NCI-H748 (cell line): ENCODE results near the gene PGBD5.

ENCODE experiments used
- DNase-seq: peaks from one replicate; lab custom pipeline; 2025; ENCODE audit not compliant: unreplicated experiment; lab: John Stamatoyannopoulos, UW

Gene PGBD5

DNA sequence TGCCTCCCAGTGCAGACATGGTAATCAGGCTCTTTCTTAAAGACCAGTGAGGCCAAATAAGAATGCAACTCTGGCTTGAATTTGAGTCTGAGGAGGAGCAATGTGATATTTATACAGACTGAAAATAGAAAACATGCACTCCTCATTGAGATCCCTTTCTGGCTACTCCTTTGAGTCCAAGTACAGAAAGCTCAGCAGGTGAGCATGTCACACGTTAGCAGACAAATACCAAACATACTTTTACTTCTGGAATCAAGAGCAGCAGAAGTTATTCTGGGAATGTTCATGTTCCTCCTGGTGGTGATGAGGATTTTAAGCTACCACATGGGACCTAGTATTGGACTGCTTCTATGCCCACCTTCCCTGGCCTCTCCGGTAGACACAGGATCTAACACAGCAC is 48.3 kb downstream of the PGBD5 start:
- DNase-seq: no peak

DNA sequence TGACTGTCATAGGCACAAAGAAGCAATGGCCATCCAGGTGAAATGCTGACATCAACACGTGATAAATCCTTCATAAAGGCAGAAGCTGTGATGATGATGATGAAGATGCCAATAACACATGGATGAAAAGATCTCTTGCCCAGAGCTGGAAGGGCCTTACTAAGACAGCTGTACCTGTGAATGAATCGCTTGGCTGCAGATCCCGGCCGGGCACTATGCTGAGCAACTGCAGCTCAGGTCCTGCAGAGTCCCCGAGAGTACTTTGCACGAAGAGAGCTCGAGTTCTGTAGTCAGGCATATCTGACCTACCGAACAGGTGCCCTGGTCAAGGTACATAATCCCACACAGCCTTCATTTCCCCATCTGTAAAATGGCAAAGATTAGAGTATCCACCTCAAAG is 48.8 kb downstream of the PGBD5 start:
- DNase-seq: no peak

DNA sequence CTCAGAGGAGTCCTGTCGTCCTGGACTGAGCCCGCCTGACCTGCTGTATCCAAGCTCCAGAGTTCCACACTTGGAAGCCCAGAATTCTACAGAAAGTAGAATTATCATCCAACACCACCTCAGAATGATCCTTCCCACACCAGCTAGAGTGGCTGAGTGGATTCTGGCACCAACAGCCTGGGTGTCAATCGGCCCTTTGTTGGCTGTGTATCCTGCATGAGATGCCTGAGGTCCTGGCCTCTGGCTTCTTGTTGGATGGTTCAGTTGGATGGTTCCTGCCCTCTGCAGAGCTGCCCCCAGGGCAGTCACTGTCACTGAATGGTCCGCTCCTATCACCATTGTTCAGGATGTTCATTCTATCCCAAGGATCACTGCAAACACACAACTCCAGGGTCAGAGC is 49.8 kb downstream of the PGBD5 start:
- no peak for DNase-seq

DNA sequence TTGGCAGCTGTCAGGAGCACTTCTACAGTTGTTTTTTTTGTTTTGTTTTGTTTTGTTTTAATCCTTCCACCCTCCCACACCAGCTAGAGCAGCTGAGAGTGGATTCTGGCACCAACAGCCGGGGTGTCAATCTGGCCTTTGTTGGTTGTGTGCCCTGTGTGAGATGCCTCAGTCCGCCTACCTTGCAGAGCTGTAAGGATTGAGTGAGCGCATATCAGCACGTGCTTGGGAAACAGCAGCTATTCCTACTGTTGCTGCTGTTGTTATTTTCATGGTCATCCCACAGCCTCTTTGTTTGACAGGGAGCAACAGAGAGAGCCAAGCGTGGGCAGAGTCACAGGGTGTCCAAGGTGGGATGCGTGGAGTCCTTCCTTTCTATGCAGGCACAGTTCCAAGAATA is 50.4 kb downstream of the PGBD5 start:
- no peak for DNase-seq

DNA sequence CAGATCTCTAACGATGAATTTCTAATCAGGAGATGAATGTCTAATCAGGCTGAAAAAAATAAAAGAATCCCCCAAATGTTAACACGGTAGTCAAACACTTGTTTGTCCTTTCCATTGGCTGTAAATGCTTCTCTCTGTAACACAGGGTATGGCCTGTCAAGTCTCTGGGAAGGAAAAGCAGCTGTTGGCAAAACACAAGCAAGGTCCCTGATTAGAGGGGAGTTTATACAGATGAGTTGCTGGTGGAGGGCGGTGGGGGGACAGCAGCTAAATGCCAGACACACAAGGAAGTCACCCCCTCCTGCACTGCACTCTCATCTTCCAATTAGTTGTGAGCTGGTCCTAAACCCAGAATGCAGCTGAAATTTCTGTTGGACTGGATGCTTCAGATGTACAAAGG is 51.0 kb downstream of the PGBD5 start:
- no peak for DNase-seq

DNA sequence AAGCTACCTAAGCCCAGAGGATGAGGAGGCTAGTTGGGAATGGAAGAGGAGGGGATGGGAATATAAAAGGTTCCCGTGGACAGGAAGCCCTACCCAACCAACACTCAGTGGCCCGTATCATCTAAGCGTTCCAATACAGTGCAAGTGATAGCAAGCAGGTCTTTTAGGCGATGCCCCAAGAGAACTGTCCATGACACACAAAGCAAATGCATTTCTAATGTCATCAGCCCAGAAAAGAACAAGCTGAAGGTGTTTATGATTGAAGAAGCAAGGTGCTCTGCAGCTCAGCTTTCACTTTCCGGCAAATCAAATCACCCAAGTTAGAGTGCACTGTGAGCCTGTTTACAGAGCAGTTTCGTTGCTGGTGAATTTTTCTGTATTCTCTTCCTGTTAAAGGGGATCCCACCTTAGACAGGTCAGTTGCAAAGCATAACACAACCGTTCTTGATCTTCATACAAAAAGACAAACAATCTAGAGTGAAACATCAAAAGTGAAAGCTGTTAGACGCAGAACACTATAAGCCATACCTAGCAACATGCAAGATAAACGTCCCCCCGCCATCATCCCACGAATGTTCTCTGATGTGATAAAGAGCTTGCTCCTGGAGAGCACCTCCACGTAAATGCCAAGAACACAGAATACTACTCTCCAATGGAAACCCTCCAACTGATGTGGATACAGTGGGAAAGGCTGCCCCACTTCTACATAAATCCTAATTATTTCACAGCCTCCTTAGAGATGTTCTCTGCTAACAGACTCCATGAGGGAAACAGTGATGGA is 54.0 kb downstream of the PGBD5 start:
- DNase-seq: no peak

DNA sequence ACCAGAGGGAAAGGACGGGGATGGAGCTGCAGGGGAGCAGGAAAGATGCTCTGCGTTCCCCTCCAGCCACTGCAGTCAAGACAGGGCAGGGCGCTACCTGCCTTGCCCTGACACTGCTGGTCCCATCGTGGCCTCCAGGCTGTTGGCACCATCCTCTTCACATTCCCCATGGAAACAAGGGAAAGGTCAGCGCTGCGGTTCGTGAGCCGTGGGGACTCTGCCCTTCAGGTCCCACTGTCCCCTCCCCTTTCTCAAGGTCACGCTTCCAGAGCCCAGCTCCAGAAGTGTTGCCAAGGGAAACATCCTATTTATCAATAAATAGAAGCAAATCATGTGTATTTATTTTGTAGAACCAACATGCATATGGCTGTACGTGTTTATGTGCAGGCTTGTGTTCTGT is 56.0 kb downstream of the PGBD5 start:
- DNase-seq: no peak

DNA sequence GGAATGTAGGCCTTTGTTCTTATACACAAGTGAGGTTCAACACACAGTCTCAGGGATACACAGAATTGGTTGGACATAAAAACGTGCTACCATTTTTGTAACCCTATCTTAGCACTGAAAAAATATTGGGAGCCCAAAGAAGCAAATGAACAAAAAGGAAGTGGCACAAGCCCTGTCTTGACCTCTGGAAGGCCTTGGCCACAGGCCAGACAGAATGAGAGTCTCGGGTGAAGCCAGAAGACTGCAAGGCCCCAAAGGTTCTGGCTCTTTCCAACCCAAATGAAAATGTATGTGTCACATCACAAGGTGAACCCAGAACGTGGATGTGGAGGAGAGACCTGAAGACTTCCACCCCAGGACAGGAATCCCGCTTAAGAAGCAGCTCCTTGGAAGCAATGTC is 57.3 kb downstream of the PGBD5 start:
- DNase-seq: no peak

DNA sequence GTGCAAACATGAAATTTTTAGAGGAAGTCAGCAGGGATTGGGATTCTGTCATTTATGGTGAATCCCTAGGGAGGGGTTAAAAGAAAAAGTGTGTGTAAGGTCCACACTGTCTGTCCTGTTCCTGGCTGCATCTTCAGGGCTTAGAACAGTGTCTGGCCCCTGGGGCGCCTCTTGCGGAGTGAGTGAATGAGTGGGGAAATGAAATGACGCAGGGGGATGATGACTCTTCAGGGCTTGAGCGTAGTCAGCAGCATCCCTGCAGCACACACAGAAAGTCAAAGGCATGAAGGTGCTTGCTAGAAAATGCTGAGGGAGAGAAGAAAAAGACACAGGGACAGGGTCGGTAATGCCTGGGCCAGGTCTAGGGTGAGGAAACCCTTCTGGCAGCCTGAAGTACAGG is 57.8 kb downstream of the PGBD5 start:
- no peak for DNase-seq

DNA sequence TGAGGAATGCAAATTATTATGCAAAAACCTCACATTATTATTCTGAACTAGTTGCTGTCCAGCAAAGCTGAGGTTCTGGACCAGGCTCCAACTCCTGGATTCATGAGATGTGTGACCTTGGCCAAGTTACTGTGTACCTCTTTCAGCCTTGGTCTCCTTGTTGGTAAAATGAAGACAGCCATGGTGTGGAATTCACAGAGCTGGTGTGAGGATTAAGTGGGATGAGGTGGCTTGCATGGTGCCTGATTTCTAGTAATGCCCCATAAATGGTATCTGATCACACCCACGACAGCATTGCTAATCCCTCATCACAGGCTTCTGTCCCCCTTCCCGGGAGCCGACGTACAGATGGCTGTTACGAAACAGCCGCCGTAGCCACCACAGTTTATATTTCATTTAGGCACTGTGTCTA is 59.6 kb downstream of the PGBD5 start:
- DNase-seq: no peak

DNA sequence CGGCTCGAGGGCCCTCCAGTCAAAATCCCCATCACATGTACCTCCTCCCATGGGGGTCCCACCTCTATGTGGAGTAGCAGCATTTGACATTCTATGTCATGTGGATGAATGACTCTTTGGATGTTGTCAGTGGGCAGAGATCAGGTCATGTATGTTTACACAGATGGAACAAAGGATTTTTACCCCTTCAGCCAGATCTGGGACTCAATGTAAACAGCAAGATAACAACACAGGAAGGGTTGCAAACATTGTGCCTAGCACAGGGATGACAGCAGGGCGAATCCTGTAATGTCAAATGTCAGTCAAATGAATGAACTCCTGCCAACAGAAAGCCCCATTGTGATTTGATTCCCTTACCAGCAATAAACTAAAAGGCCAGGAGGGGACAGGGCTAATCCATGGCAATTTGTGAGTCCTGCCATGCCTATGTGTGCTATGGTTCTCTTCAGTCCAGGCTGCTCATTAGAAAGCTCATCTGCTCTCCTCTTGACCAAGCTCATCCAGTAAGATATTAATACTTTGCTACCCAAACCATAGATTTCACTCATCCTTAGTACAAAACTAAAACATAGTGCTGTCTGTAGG is 60.3 kb downstream of the PGBD5 start:
- DNase-seq: no peak

DNA sequence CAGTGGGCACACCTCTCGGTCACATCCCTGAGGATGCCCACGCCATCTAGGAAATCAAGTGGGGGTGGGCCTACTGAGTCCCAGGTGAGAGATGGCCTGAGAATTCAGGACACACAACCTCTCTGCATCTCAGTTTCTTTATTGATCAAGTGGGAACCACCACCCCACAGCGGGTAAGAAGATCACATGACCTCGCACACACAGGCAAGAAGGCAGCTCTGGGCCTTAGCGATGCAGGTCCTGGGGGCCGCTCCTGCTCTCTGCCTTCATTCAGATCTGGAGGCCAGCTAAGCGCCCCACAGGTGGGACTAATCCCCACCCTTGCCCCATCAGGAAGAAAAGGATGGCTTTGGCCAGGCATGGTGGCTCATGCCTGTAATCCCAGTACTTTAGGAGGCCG is 63.2 kb downstream of the PGBD5 start:
- DNase-seq: no peak

DNA sequence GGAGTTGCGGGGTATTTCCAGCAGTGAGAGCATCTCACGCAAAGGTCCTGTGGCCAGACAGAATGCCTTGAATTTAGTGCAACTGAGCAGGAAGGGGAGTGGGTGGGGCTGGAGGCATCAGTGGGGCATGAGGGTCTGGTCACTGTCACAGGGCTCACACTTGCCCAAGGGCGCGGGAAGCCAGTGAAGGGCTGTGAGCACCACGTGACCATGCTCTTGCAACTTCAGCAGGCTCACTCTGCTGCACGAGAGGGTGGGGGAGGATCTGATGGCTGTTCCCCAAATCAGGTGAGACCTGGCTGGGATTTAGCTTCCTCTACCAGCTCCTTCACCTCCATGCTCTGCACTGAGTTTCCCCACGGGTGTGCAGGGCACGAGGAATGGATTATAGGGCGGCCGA is 64.2 kb downstream of the PGBD5 start:
- DNase-seq: no peak

DNA sequence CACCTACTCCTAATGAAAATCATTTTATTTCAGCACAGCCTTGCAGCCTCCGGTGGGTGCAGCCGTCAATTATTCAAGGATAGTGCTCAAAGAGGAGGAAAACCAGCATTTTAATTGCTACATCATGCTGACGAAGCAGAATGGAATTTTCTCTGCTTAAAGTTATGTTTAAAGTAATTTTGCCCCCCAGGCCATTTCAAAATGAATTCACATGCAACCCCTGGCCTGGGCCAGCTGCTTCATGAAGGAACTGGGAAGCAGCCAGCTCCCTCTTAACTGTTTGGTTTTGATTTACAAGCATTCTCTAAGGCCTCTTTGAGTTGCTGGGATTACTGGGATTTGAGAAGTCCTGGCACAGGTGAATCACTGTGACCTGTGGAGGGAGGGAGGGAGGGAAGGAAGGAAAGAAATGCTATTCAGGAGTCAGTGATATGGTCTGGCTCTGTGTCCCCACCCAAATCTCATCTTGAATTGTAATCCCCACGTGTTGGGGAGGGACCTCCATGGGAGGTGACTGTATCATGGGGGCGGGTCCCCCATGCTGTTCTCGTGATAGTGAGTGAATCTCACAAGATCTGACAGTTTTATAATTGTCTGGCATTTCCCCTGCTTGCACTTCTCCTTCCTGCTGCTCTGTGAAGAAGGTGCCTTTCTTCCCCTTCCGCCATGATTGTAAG is 66.0 kb downstream of the PGBD5 start:
- DNase-seq: no peak

DNA sequence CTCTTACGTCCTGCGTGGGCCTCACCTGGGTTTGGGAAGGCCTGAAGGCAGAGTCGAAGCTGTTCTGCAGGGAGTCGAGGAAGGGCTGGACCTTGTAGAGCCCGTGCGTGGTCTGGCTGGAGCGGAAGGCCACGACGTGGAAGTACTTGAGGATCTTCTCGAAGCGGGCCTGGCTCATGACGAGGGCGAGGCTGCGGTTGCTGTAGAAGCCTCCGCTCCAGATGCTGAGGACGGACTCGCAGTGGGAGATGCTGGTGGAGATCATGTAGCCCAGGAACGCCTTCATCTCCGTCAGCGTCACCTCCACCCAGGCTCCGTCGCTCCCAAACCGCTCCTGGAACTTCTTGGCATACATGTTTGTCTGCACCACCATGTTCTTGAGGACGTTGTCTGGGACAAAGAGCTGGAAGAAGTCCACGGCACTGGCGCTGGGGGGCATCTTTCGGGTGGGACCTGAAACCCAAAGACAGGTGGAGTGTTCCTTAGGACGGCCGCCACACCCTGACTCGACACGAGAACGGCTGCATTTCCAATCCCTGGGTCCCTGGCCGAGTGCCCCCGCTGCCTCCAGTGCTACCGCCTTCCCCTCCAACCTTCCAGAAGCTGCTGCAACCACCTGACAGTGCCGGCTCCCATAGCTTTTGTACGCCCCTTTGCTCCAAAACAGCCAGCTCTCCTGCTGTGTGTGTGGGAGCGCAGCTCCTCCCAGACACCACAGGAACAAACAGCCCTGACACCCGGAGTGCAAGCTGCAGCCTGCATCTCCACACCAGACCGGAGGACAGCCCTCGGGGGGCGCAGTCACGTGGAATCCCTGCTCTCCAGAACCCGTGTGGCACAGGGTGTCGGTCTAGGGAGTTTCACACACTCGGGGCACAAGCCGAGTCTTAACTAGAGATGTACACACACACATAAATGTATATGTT is 69.0 kb downstream of the PGBD5 start:
- DNase-seq: no peak

DNA sequence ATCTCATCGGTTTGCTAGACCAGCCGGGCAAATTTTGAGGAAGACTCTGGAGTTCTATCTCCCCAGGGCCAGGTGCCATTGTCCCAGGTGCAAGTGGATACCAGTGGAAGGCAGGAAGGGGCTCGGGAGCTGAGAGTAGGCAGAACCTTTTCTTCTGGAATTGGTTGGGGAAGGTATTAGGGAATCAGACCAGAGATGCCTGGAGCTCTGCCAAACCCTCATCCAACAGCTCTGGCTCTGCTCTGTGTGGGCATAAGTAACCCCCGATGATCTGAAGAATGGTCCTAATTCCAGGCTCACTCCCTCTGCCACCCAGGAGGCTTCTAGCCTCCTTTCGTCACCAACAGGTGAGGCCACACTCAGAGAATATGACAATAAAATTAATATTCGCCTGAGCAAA is 69.9 kb downstream of the PGBD5 start:
- no peak for DNase-seq

DNA sequence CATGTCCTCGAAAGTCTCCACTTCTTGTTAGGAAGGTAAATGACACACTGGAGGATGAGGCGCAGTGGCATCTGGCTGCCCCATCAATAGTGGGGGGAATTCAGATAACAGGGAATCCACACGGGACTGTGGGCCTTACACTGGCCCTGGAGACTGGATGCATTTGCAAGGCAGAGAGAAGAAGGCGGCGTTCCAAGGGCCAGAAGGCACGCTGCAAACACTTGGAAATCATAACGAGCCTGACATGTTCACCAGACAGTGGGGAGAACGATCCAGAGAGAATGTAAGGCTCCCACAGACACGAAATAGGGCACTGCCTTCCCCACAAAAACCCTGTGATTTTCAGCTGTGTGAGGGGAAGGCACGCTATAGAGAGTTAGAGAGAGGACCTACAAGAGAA is 70.5 kb downstream of the PGBD5 start:
- DNase-seq: no peak

DNA sequence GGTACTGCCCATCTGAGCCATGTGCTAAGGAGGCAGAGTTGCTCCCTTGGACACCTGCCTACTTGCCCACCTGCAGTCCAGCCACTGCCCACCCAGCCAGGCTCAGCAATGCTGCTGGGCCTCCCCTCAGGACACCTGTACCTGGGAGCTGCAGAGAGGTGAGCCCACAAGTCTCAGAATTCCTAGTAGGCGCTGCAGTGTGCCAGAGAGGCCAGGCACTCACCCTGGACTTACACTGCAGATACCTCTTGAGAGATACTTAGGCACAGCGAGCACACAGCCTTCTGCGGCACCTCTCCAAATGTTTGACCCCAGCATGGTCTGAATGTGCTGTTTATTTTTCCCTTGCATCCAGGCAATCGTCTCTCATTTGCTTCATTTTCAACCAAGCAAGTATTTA is 71.0 kb downstream of the PGBD5 start:
- DNase-seq: no peak

DNA sequence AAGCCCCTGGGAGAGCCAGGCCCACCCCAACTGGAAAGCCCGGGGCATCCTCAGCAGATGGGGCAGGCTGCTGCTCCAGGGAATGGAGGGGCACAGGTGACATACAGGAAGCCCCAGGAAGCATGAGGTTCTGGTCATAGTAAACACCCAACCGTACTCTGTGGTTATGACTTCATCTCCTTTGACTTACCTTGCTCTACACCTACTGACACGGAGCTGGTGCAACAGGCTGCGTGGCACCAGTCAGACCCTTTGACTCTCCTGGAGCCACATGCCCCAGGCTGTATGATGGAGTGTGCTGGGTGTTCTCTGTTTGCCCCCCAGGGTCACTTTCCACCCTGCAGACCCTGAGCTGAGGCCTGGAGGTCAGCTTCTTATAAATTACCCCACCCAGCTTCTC is 72.1 kb downstream of the PGBD5 start:
- no peak for DNase-seq

DNA sequence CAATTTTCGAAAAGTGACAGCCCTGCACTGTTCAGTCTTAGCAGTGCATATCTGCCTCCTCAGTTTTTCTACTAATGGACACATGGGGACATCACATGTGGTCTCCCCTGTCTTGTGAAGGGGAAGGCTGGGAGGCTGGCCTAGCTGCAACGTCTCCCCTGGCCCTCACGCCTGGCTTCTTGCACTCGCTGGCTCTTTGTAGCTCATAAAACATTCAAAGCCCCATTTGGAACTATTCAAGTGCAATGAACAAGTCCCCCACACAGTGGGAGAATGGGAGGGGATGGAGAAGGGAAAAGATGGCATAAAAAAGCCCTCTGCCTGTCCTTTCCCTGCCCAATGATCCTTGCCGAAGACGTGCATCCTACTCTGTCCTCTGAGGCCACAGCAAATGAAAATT is 73.6 kb downstream of the PGBD5 start:
- no peak for DNase-seq

DNA sequence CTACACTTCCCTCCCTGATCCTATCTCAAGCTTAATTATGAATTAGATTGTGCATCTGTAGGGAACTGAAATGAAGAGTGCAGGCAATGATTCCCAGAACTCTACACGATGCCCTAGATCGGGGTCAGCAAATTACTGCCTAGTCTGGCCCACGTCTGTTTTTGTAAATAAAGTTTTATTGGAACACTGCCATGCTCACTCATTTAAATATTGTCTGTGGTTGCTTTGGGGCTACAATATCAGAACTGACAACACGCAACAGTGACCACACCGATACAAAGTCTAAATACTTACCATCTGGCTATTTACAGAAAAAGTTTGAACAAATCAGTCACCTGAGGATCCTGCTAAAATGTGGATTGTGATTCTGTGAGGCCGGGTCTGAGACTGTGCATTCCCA is 74.1 kb downstream of the PGBD5 start:
- DNase-seq: no peak
